Uterus (tissue), 4 donors: ENCODE measurements around the gene TNNI2. TPM values are rescaled to one million over a fixed set of nuclear protein-coding genes. Genes with fewer than 3 reads are reported as not detected.

Experiments
- DNase-seq, 2 donors: peaks; one replicate each; pipeline ENCODE4 v3.0.0-alpha.2; 2019 to 2020
- H3K27ac ChIP-seq, 2 donors: fragments of 200-600 bp; sonication (generic); 1 replicate in 1 of 2; 2 replicates in 1 of 2; pipeline ENCODE4 v1.5.1; 2016 to 2018
- H3K27me3 ChIP-seq, 2 donors: fragments of 200-600 bp; sonication (generic); one replicate each; pipeline ENCODE4 v1.5.1; 2018 to 2019; ENCODE audit warnings: control low read depth in 1 of 2
- H3K36me3 ChIP-seq, 2 donors: fragments of 200-600 bp; sonication (generic); one replicate each; pipeline ENCODE4 v1.5.1; 2019; ENCODE audit warnings: control low read depth in 1 of 2
- H3K4me1 ChIP-seq, 2 donors: fragments of 200-600 bp; sonication (generic); one replicate each; pipeline ENCODE4 v1.5.1; 2018 to 2019; ENCODE audit warnings: control low read depth in 1 of 2
- H3K4me3 ChIP-seq, 2 donors: fragments of 200-600 bp; sonication (generic); 1 replicate in 1 of 2; 2 replicates in 1 of 2; pipeline ENCODE4 v1.5.1; 2018 to 2019; ENCODE audit warnings: mild to moderate bottlenecking in 1 of 2
- H3K9me3 ChIP-seq, 2 donors: fragments of 200-600 bp; sonication (generic); one replicate each; pipeline ENCODE4 v1.5.1; 2019; ENCODE audit warnings: control low read depth in 1 of 2
- CTCF ChIP-seq, 4 experiments: fragments of 200-600 bp in 2 of 4; fragments of 450-650 bp in 2 of 4; sonication (generic) in 2 of 4; IDR thresholded peaks; one replicate each; pipeline ENCODE4 v1.5.1; 2016 to 2019; ENCODE audit warnings: antibody characterized with exemption in 4 of 4, mild to moderate bottlenecking in 2 of 4, moderate library complexity in 1 of 4
- POLR2A ChIP-seq, 2 donors: fragments of 450-650 bp; IDR thresholded peaks; one replicate each; pipeline ENCODE4 v1.6.1; 2016; ENCODE audit warnings: antibody characterized with exemption in 2 of 2, mild to moderate bottlenecking in 1 of 2, moderate library complexity in 1 of 2
- intact Hi-C: fragments of 100-400 bp; cut with DNase I; formaldehyde crosslinking; loops from one replicate; pipeline ENCODE4 v1.15.1; 2023; ENCODE audit warnings: low total_unique reads
- total RNA-seq, 4 donors: library from RNA; depleted of rRNA in 3 of 4; stranded (reverse); fragments of >200 nt in 3 of 4; gene quantifications; one replicate each; pipeline versions ENCODE4 v1.1.0 to v1.2.4, GENCODE V29; 2014 to 2023
- donor health status: DM: yes; HTN: yes; CAD: no.

The TNNI2 gene
- total RNA-seq, 4 donors from 2014 or later, result 0.95 to 1.5 TPM; not detected in 2

GRCh38 chr11:1839204-1839923, 583 bp downstream of the TNNI2 start:
- Histone ChIP-seq H3K27ac (no peak overlapping the region), H3K4me3 (no peak overlapping the region), H3K4me1 (no peaks in the 10 kb centered on the region), H3K27me3 (no peaks in the 10 kb centered on the region), H3K36me3 (no peaks in the 10 kb centered on the region), H3K9me3 (no peaks in the 10 kb centered on the region)
- TF ChIP-seq POLR2A (IDR thresholded peaks at IDR 0.05), result no peak
- no peak for TF ChIP-seq CTCF (IDR thresholded peaks at IDR 0.05)
- DNase-seq, result no peak
- intact Hi-C loops, result loop anchor here (5.0 kb wide), 1 partner anchor 313 kb away; no protein-coding TSS in a partner anchor

- no peak for TF ChIP-seq POLR2A (IDR thresholded peaks at IDR 0.05)
- TF ChIP-seq CTCF (IDR thresholded peaks at IDR 0.05), result no peak
- no peaks in the 10 kb centered on the region for H3K4me1 ChIP-seq
- H3K27ac ChIP-seq, result no peak overlapping the region
- no peaks in the 10 kb centered on the region for H3K27me3 ChIP-seq
- H3K9me3 ChIP-seq, result no peaks in the 10 kb centered on the region
- intact Hi-C loops, result loop anchor here (5.0 kb wide), 1 partner anchor 312 kb away; no protein-coding TSS in a partner anchor
- H3K36me3 ChIP-seq, result no peaks in the 10 kb centered on the region
- no peak for DNase-seq
- no peak overlapping the region for H3K4me3 ChIP-seq
Measured at GRCh38 chr11:1839924-1840779, 1.4 kb downstream of the TNNI2 start.

- no peaks in the 10 kb centered on the region for H3K4me1 ChIP-seq
- H3K4me3 ChIP-seq, result no peak overlapping the region
- intact Hi-C loops, result no loop called here
- no peaks in the 10 kb centered on the region for H3K27me3 ChIP-seq
- no peak for DNase-seq
- H3K36me3 ChIP-seq, result no peaks in the 10 kb centered on the region
- no peak overlapping the region for H3K27ac ChIP-seq
- no peak for TF ChIP-seq POLR2A (IDR thresholded peaks at IDR 0.05)
- no peaks in the 10 kb centered on the region for H3K9me3 ChIP-seq
Measured at GRCh38 chr11:1840780-1841480, 2.1 kb downstream of the TNNI2 start.

- no peak overlapping the region for H3K4me3 ChIP-seq
- no peak for TF ChIP-seq POLR2A (IDR thresholded peaks at IDR 0.05)
- TF ChIP-seq CTCF (IDR thresholded peaks at IDR 0.05), result no peak
- no peaks in the 10 kb centered on the region for H3K4me1 ChIP-seq
- no peak overlapping the region for H3K27ac ChIP-seq
- no peaks in the 10 kb centered on the region for H3K36me3 ChIP-seq
- intact Hi-C loops, result no loop called here
- H3K9me3 ChIP-seq, result no peaks in the 10 kb centered on the region
- H3K27me3 ChIP-seq, result no peaks in the 10 kb centered on the region
- DNase-seq, result no peak
Measured at GRCh38 chr11:1841511-1842148, 2.8 kb downstream of the TNNI2 start.
